GM20000 (cell line): Measurements from ENCODE around the gene RNF19B.
A peak's percentile ranks its signal among the peaks of the same experiment; 100 is the strongest.
"Not testable (repeated sequence)": the region's sequence is repeated elsewhere in the genome, so short reads cannot be mapped to it uniquely, and the experiment has no call there.

Experiments
- DNase-seq: peaks from one replicate; pipeline ENCODE4 v3.0.0; 2012; ENCODE audit warnings: low spot score
- CTCF ChIP-seq: IDR thresholded peaks from 2 replicates; pipeline ENCODE4 v1.5.1; 2012; ENCODE audit warnings: mild to moderate bottlenecking, control low read depth; ENCODE audit errors: extremely low read depth, missing control alignments

The RNF19B gene

GRCh38 chr1:33000427-33001026 is 35.9 kb upstream of the RNF19B start:
- TF ChIP-seq CTCF = no peak
- DNase-seq = no peak

GRCh38 chr1:32998997-32999396 is 34.4 kb upstream of the RNF19B start:
- no peak for DNase-seq
- TF ChIP-seq CTCF = no peak

GRCh38 chr1:32998064-32998463 is 33.5 kb upstream of the RNF19B start:
- no peak for DNase-seq
- no peak for TF ChIP-seq CTCF

GRCh38 chr1:32997381-32997891 is 32.8 kb upstream of the RNF19B start:
- DNase-seq = no peak
- no peak for TF ChIP-seq CTCF

GRCh38 chr1:32993324-32993636 is 28.7 kb upstream of the RNF19B start:
- not testable (repeated sequence) for DNase-seq

GRCh38 chr1:32992489-32993323 is 28.1 kb upstream of the RNF19B start:
- peak; percentile 75 for DNase-seq
- TF ChIP-seq CTCF = no peak

GRCh38 chr1:32991819-32992488 is 27.3 kb upstream of the RNF19B start:
- peak; percentile 28 for DNase-seq
- TF ChIP-seq CTCF = no peak

- TF ChIP-seq CTCF = no peak
- no peak for DNase-seq
Observed at GRCh38 chr1:32991386-32991785, 26.8 kb upstream of the RNF19B start.
